Osteoblast (primary cell): ENCODE measurements around the gene THAP8. TPM values are rescaled to one million over a fixed set of nuclear protein-coding genes. Genes with fewer than 3 reads are reported as not detected.

Experiments used
- DNase-seq: peaks from one replicate; pipeline ENCODE4 v3.0.0; 2011; ENCODE audit warnings: low spot score, mixed read lengths; ENCODE audit not compliant: insufficient read length; ENCODE audit errors: missing footprints
- H2AFZ ChIP-seq: 2 replicates; pipeline ENCODE4 v1.6.0; 2011; ENCODE audit warnings: mild to moderate bottlenecking, low read length
- H3K27ac ChIP-seq: 2 replicates; pipeline ENCODE4 v1.5.1; 2011; ENCODE audit warnings: mild to moderate bottlenecking, low read depth, low read length, moderate library complexity
- H3K27me3 ChIP-seq: 2 replicates; pipeline ENCODE4 v1.6.0; 2012; ENCODE audit warnings: mild to moderate bottlenecking, control low read depth, inconsistent platforms, low read length, moderate library complexity; ENCODE audit not compliant: insufficient read depth
- H3K36me3 ChIP-seq: 2 replicates; pipeline ENCODE4 v1.5.1; 2011; ENCODE audit warnings: mild to moderate bottlenecking, low read length, control low read depth, moderate library complexity; ENCODE audit not compliant: insufficient read depth
- H3K4me1 ChIP-seq: 2 replicates; pipeline ENCODE4 v1.5.1; 2011; ENCODE audit warnings: mild to moderate bottlenecking, low read length, control low read depth, moderate library complexity; ENCODE audit not compliant: insufficient read depth
- H3K4me2 ChIP-seq: 2 replicates; pipeline ENCODE4 v1.6.0; 2011; ENCODE audit warnings: mild to moderate bottlenecking, low read length; ENCODE audit not compliant: insufficient read depth
- H3K4me3 ChIP-seq: fragments of 200-600 bp; sonication (generic); 3 replicates; pipeline ENCODE4 v1.5.1; 2012; ENCODE audit warnings: mild to moderate bottlenecking, low read length, inconsistent platforms; ENCODE audit not compliant: insufficient read depth
- H3K79me2 ChIP-seq: 2 replicates; pipeline ENCODE4 v1.6.0; 2012; ENCODE audit warnings: mild to moderate bottlenecking, low read length, control low read depth, inconsistent platforms; ENCODE audit not compliant: insufficient read depth
- H3K9me3 ChIP-seq: 2 replicates; pipeline ENCODE4 v1.5.1; 2011; ENCODE audit warnings: low read depth, low read length, control low read depth
- H4K20me1 ChIP-seq: 2 replicates; pipeline ENCODE4 v1.6.0; 2012; ENCODE audit warnings: mild to moderate bottlenecking, low read length, control low read depth; ENCODE audit not compliant: insufficient read depth
- total RNA-seq: library from RNA; depleted of rRNA; stranded (reverse); fragments of >200 nt; gene quantifications from 2 replicates; pipeline ENCODE4 v1.2.3, GENCODE V29; 2012
- TF ChIP-seq, protein P1 (sequence below): IDR thresholded peaks from 2 replicates; pipeline ENCODE4 v1.5.1; 2011; ENCODE audit warnings: mild to moderate bottlenecking, low read depth, low read length, moderate library complexity; ENCODE audit errors: extremely low read depth

THAP8 gene
- total RNA-seq, 1 donor = 5.1 TPM

DNA sequence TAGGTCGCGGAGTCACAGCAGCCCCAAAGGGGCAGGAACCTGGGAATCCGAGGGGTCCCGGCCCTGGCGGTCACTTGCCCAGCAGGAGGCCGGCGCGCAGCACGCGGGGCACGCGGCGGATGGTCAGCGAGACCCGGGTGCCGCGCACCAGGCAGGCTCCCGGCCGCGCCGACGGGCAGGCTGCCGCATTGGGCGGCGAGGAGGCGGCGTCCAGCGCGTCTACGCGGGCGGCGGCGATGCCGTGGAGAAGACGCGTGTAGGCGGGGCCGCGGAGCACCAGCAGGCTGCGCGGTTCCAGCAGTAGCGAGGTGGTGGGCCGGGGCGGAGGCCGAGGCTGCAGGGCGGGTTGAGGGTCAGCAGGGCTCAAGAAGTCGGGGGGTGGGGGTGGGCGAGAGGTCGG, 44.9 kb downstream of the THAP8 start:
- H3K4me3 ChIP-seq = peak overlapping the region; percentile 71
- H3K36me3 ChIP-seq = no peaks in the 10 kb centered on the region
- peak; percentile 98 for DNase-seq
- H2AFZ ChIP-seq = peak overlapping the region; percentile 68
- peaks cover 14% of the 10 kb centered on the region for H3K79me2 ChIP-seq
- no peaks in the 10 kb centered on the region for H3K27me3 ChIP-seq
- H4K20me1 ChIP-seq = no peaks in the 10 kb centered on the region
- H3K27ac ChIP-seq = no peak overlapping the region
- TF ChIP-seq, protein P1, sequence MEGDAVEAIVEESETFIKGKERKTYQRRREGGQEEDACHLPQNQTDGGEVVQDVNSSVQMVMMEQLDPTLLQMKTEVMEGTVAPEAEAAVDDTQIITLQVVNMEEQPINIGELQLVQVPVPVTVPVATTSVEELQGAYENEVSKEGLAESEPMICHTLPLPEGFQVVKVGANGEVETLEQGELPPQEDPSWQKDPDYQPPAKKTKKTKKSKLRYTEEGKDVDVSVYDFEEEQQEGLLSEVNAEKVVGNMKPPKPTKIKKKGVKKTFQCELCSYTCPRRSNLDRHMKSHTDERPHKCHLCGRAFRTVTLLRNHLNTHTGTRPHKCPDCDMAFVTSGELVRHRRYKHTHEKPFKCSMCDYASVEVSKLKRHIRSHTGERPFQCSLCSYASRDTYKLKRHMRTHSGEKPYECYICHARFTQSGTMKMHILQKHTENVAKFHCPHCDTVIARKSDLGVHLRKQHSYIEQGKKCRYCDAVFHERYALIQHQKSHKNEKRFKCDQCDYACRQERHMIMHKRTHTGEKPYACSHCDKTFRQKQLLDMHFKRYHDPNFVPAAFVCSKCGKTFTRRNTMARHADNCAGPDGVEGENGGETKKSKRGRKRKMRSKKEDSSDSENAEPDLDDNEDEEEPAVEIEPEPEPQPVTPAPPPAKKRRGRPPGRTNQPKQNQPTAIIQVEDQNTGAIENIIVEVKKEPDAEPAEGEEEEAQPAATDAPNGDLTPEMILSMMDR = no peak
- no peaks in the 10 kb centered on the region for H3K9me3 ChIP-seq
- H3K4me2 ChIP-seq = peak overlapping the region; percentile 80
- H3K4me1 ChIP-seq = peaks cover 18% of the 10 kb centered on the region

DNA sequence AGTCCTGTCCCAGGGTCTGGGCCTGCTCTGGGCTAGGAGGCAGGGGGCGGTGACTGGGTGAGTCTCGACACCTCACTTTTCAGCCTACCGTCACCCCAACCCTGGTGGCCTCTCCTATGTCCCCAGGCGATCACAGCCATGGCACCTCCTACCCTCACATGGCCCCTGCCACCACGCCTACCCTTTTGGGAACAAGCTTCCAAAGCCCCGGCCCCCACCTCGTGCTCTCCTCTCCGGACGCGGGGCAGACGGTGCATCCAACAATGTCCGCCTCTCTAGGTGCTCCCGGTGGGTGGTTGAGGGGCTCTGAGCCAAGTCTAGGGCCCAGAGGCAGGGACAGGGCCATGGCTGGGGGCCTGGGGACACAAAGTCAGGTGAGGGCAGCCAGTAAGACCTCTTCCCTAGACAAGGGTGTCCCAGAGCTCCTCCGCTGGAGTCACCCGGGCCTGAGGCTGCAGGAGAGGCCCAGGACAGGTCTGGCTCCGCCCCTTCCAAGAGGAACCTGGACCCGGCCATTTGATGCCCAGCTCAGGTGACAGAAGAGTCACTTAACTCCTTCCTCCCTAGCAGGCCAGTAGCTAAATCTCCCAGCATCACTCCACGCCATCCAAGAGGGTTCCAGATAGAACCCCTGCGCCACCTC, 45.6 kb downstream of the THAP8 start, which contains the start of gene SYNE4:
TSS of gene SYNE4 (minus strand) at position 478 of the 643 bp plus-strand sequence. CDS start at position 346, 132 bp downstream.
- TF ChIP-seq, protein P1 = no peak
- Histone ChIP-seq H3K36me3 (no peaks in the 10 kb centered on the region), H3K4me2 (peak within 1 kb of the TSS; percentile 80), H3K27ac (no peak within 1 kb of the TSS), H2AFZ (peak within 1 kb of the TSS; percentile 68), H3K79me2 (peaks cover 8% of the 10 kb centered on the region), H4K20me1 (no peaks in the 10 kb centered on the region), H3K4me3 (peak within 1 kb of the TSS; percentile 71), H3K9me3 (no peaks in the 10 kb centered on the region), H3K4me1 (peaks cover 17% of the 10 kb centered on the region), H3K27me3 (no peaks in the 10 kb centered on the region)
- peak; percentile 80 for DNase-seq

DNA sequence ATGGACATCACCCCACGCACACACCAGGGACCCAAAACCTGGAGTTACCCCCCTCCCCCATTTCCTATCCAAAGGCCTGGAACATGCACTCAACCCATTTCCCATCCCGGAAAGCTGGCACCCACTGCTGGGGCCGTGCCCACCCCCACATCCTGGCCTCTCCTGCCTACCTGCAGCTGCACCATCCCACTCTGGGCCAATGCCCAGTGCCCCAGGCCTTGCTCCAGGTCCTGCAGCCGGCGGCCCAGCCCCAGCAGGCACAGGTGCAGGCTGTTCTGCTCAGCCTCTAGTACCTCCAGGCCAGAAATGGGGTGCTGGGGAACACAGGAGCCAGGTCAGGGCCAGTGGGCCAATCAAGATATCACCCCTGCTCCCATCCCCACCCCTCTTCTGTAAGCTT, 47.1 kb downstream of the THAP8 start:
- Histone ChIP-seq H3K9me3 (no peaks in the 10 kb centered on the region), H3K79me2 (no peaks in the 10 kb centered on the region), H3K4me2 (no peak overlapping the region), H3K27ac (no peak overlapping the region), H4K20me1 (peaks cover 2% of the 10 kb centered on the region), H3K4me1 (peaks cover 11% of the 10 kb centered on the region), H3K27me3 (no peaks in the 10 kb centered on the region), H3K36me3 (no peaks in the 10 kb centered on the region), H3K4me3 (no peak overlapping the region), H2AFZ (no peak overlapping the region)
- TF ChIP-seq, protein P1 = no peak
- no peak for DNase-seq

DNA sequence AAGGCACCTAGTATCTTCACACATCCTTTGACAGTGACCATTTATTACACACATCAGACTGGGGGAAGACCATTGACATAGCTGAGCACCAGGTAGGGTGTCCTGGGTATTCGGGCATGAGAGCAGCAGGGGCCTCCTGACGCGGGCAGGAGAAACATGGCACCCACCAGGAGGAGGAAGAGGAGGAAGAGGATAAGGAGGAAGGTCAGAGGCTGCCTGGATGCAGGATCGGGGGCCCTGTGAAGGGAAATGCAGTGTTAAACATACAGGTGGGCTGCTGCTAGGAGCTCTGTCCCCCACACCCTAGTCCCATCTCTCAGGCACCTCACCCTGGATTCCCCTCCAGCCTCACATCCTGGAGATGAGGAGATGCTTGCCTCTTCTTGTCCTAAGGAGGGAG, 50.8 kb downstream of the THAP8 start:
- Histone ChIP-seq H3K9me3 (no peaks in the 10 kb centered on the region), H3K27me3 (no peaks in the 10 kb centered on the region), H3K4me3 (no peak overlapping the region), H3K4me2 (no peak overlapping the region), H3K27ac (no peak overlapping the region), H3K79me2 (peaks cover 12% of the 10 kb centered on the region), H3K36me3 (no peaks in the 10 kb centered on the region), H3K4me1 (peaks cover 5% of the 10 kb centered on the region), H2AFZ (no peak overlapping the region), H4K20me1 (peaks cover 6% of the 10 kb centered on the region)
- TF ChIP-seq, protein P1 = no peak
- DNase-seq = peak; percentile 35
